ENCODE results near the gene KDM5B.

Gene KDM5B

GRCh38 chr1:202781180-202781579, 27.0 kb downstream of the KDM5B start (continued):
- peak; percentile 80 for TF ChIP-seq ZNF335 (tag by site-specific recombination; conservative IDR thresholded peaks at IDR 0.05)
- no peak for TF ChIP-seq SALL2 (tag by site-specific recombination; IDR thresholded peaks at IDR 0.05; ENCODE audit: borderline replicate concordance)
- peak; percentile 33; the same call in 1 of the 2 replicates for TF ChIP-seq TCF7L2 (IDR thresholded peaks at IDR 0.05; ENCODE audit: borderline replicate concordance, low read depth, low read length)
- no peak for TF ChIP-seq ZNF514 (tag by site-specific recombination; IDR thresholded peaks at IDR 0.05)
- TF ChIP-seq ZNF239 (tag by site-specific recombination; IDR thresholded peaks at IDR 0.05): no peak
- no peak for TF ChIP-seq KLF16 (tag by site-specific recombination; IDR thresholded peaks at IDR 0.05)
- TF ChIP-seq PRDM6 (tag by site-specific recombination; IDR thresholded peaks at IDR 0.05): peak; percentile 67
- no peak for TF ChIP-seq KLF10 (tag by site-specific recombination; IDR thresholded peaks at IDR 0.05)
- TF ChIP-seq OSR2 (tag by site-specific recombination; IDR thresholded peaks at IDR 0.05): peak; percentile 37; the same call in 1 of the 2 replicates
- no peak for TF ChIP-seq ZNF660 (tag by site-specific recombination; IDR thresholded peaks at IDR 0.05)

GRCh38 chr1:202770135-202770534, 38.1 kb downstream of the KDM5B start:
- ChIA-PET CTCF (no interaction called here), POLR2A (no interaction called here)
- no peaks in the 10 kb centered on the region for H3K4me1 ChIP-seq (ENCODE audit: control insufficient read depth, insufficient read depth, low read length)
- TF ChIP-seq ZNF266 (tag by site-specific recombination; IDR thresholded peaks at IDR 0.05; ENCODE audit: low read depth): no peak
- TF ChIP-seq ZNF311 (tag by site-specific recombination; IDR thresholded peaks at IDR 0.05; ENCODE audit: borderline replicate concordance): no peak
- H3K9me3 ChIP-seq (ENCODE audit: control insufficient read depth, insufficient read depth, low read depth, low read length): no peaks in the 10 kb centered on the region
- H3K27ac ChIP-seq (ENCODE audit: extremely low read depth, low read depth, low read length): no peak overlapping the region
- H3K4me3 ChIP-seq (ENCODE audit: low read depth, low read length): no peak overlapping the region
- peaks cover 53 to 77% of the 10 kb centered on the region in 2 experiments for H3K36me3 ChIP-seq (ENCODE audit: control insufficient read depth in 2 of 2, insufficient read depth in 1 of 2, low read length in 2 of 2)

GRCh38 chr1:202765721-202766120, 42.5 kb downstream of the KDM5B start:
- Histone ChIP-seq H3K4me3 (ENCODE audit: low read depth, low read length) (no peak overlapping the region), H3K9me3 (ENCODE audit: control insufficient read depth, insufficient read depth, low read depth, low read length) (no peaks in the 10 kb centered on the region), H3K27ac (ENCODE audit: extremely low read depth, low read depth, low read length) (no peak overlapping the region), H3K36me3 (ENCODE audit: control insufficient read depth in 2 of 2, insufficient read depth in 1 of 2, low read length in 2 of 2) (peaks cover 41 to 84% of the 10 kb centered on the region in 2 experiments), H3K4me1 (ENCODE audit: control insufficient read depth, insufficient read depth, low read length) (no peaks in the 10 kb centered on the region)
- ChIA-PET CTCF (no interaction called here), POLR2A (no interaction called here)
- TF ChIP-seq ZNF426 (tag by site-specific recombination; IDR thresholded peaks at IDR 0.05) (no peak), HOXD13 (CRISPR knock-in tag; IDR thresholded peaks at IDR 0.05; ENCODE audit: borderline replicate concordance) (no peak), ZBTB44 (tag by site-specific recombination; IDR thresholded peaks at IDR 0.05) (no peak), ZNF311 (tag by site-specific recombination; IDR thresholded peaks at IDR 0.05; ENCODE audit: borderline replicate concordance) (no peak), ZNF558 (tag by site-specific recombination; IDR thresholded peaks at IDR 0.05) (no peak), YY1 (tag by site-specific recombination; IDR thresholded peaks at IDR 0.05) (no peak), ZNF398 (tag by site-specific recombination; IDR thresholded peaks at IDR 0.05) (no peak), ZNF513 (tag by site-specific recombination; IDR thresholded peaks at IDR 0.05) (no peak), GLI4 (tag by site-specific recombination; IDR thresholded peaks at IDR 0.05) (no peak), GFI1B (tag by site-specific recombination; IDR thresholded peaks at IDR 0.05) (no peak), ZBTB48 (tag by site-specific recombination; IDR thresholded peaks at IDR 0.05) (no peak), ZNF76 (tag by site-specific recombination; IDR thresholded peaks at IDR 0.05; ENCODE audit: borderline replicate concordance, low read depth) (no peak), ZNF175 (tag by site-specific recombination; IDR thresholded peaks at IDR 0.05) (no peak), ZNF514 (tag by site-specific recombination; IDR thresholded peaks at IDR 0.05) (no peak), ZNF155 (tag by site-specific recombination; IDR thresholded peaks at IDR 0.05) (no peak), ZBTB21 (tag by site-specific recombination; IDR thresholded peaks at IDR 0.05) (no peak), ZNF16 (tag by site-specific recombination; IDR thresholded peaks at IDR 0.05; ENCODE audit: low read depth) (no peak)

Measured in HEK293 (cell line).